Glutamatergic neuron (in vitro differentiated cells): ENCODE measurements around the gene HOXD9. TPM values are rescaled to one million over a fixed set of nuclear protein-coding genes. Genes with fewer than 3 reads are reported as not detected.

Source experiments
- DNase-seq: peaks from one replicate; pipeline ENCODE4 v3.0.0; 2022
- H3K27ac Mint-ChIP-seq: one replicate; pipeline ENCODE4 v1.8.0; 2020; ENCODE audit warnings: mild to moderate bottlenecking, mixed read lengths, inconsistent platforms; ENCODE audit not compliant: unreplicated experiment
- H3K27me3 Mint-ChIP-seq: one replicate; pipeline ENCODE4 v1.8.0; 2020; ENCODE audit warnings: mild to moderate bottlenecking, moderate library complexity, mixed read lengths, inconsistent platforms; ENCODE audit not compliant: unreplicated experiment
- H3K36me3 Mint-ChIP-seq: one replicate; pipeline ENCODE4 v1.8.0; 2020; ENCODE audit warnings: mild to moderate bottlenecking, mixed read lengths, inconsistent platforms; ENCODE audit not compliant: unreplicated experiment
- H3K4me1 Mint-ChIP-seq: one replicate; pipeline ENCODE4 v1.8.0; 2020; ENCODE audit warnings: mild to moderate bottlenecking, low read depth, mixed read lengths, inconsistent platforms; ENCODE audit not compliant: unreplicated experiment
- H3K4me3 Mint-ChIP-seq: one replicate; pipeline ENCODE4 v1.8.0; 2020; ENCODE audit warnings: mild to moderate bottlenecking, mixed read lengths, inconsistent platforms; ENCODE audit not compliant: unreplicated experiment
- H3K9me3 Mint-ChIP-seq: one replicate; pipeline ENCODE4 v1.8.0; 2020; ENCODE audit warnings: mild to moderate bottlenecking, moderate library complexity, mixed read lengths, inconsistent platforms; ENCODE audit not compliant: unreplicated experiment
- total RNA-seq: library from RNA; stranded (reverse); fragmentation: NEBNext Ultra II Directional; extraction: Animal tissue kit (Norgen Biotek cat#: 25700); gene quantifications from one replicate; pipeline ENCODE4 v1.2.1, GENCODE V29; 2021; ENCODE audit not compliant: unreplicated experiment
- TF ChIP-seq, protein P1 (sequence below): fragments of 200-600 bp; sonication (generic); IDR thresholded peaks from one replicate; pipeline ENCODE4 v1.5.0; 2021; ENCODE audit not compliant: partially characterized antibody, unreplicated experiment

The HOXD9 gene
- total RNA-seq, 1 donor from 2014 or later = 0.44 TPM

DNA sequence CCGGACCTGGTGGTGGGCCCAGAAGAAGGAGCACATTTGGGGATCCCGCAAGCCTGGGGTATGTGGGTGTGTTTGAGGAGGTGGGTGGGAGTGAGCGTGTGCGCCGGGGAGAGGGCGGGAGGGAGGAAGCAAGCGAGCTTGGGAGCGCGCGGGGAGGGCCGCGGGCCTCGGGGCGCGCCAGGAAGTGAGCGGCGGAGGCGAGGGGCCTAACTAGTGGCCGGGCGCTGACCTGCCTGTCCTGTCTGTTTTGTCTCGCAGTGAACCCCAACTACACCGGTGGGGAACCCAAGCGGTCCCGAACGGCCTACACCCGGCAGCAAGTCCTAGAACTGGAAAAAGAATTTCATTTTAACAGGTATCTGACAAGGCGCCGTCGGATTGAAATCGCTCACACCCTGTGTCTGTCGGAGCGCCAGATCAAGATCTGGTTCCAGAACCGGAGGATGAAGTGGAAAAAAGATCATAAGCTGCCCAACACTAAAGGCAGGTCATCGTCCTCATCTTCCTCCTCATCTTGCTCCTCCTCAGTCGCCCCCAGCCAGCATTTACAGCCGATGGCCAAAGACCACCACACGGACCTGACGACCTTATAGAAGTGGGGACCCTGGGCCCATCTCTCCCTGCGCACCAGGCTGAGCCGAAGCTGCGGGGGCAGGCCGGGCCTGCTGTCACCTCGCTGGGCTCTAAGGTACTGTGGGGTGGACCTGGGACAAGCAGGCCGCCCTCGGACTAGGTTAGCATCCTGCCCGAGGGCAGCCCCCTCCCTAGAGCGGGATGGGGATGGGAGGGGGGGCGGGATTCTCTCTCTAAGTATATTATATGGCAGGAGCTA, 30.0 kb downstream of the HOXD9 start:
- H3K36me3 Mint-ChIP-seq = no peaks in the 10 kb centered on the region
- DNase-seq = no peak
- H3K4me3 Mint-ChIP-seq = no peak overlapping the region
- no peaks in the 10 kb centered on the region for H3K4me1 Mint-ChIP-seq
- H3K27me3 Mint-ChIP-seq = peaks cover 43% of the 10 kb centered on the region
- H3K27ac Mint-ChIP-seq = no peak overlapping the region
- TF ChIP-seq, protein P1, sequence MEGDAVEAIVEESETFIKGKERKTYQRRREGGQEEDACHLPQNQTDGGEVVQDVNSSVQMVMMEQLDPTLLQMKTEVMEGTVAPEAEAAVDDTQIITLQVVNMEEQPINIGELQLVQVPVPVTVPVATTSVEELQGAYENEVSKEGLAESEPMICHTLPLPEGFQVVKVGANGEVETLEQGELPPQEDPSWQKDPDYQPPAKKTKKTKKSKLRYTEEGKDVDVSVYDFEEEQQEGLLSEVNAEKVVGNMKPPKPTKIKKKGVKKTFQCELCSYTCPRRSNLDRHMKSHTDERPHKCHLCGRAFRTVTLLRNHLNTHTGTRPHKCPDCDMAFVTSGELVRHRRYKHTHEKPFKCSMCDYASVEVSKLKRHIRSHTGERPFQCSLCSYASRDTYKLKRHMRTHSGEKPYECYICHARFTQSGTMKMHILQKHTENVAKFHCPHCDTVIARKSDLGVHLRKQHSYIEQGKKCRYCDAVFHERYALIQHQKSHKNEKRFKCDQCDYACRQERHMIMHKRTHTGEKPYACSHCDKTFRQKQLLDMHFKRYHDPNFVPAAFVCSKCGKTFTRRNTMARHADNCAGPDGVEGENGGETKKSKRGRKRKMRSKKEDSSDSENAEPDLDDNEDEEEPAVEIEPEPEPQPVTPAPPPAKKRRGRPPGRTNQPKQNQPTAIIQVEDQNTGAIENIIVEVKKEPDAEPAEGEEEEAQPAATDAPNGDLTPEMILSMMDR = no peak
- peaks cover 8% of the 10 kb centered on the region for H3K9me3 Mint-ChIP-seq

DNA sequence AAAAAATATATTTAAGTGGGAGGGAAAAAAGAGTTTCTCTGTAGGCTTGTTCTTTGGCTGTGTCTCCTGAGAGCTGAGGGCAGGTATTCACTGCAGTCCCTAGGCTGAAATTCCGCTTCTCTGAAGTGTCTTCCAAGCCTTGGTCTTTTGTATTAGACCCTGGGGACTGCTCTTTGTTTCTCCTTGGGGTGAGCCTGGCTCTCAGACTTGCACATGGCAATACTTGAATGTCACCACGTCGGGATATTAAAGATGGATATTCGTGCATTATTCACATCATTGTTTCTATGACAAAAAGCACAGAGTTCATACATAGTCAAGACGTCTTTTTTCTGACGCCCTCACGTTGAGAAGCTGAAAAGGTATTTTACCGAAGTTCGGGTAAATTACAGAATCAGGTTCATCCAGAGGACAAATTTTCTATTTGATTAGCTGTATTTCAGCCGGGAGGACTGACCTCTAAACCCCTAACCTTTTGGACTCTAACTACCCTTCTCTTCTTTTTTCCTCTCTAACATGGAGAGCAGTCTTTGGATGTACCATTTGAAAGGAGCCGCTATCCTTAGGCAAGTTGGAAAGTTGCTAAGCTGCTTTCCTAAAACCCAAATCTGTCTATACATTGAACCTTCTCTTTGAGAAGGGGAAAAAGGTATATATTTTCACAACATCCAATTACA, 32.2 kb downstream of the HOXD9 start:
- TF ChIP-seq, protein P1 = no peak
- Mint-ChIP-seq H3K27ac (no peak overlapping the region), H3K4me3 (no peak overlapping the region), H3K27me3 (peaks cover 36% of the 10 kb centered on the region), H3K4me1 (no peaks in the 10 kb centered on the region), H3K9me3 (peaks cover 8% of the 10 kb centered on the region), H3K36me3 (no peaks in the 10 kb centered on the region)
- DNase-seq = no peak

DNA sequence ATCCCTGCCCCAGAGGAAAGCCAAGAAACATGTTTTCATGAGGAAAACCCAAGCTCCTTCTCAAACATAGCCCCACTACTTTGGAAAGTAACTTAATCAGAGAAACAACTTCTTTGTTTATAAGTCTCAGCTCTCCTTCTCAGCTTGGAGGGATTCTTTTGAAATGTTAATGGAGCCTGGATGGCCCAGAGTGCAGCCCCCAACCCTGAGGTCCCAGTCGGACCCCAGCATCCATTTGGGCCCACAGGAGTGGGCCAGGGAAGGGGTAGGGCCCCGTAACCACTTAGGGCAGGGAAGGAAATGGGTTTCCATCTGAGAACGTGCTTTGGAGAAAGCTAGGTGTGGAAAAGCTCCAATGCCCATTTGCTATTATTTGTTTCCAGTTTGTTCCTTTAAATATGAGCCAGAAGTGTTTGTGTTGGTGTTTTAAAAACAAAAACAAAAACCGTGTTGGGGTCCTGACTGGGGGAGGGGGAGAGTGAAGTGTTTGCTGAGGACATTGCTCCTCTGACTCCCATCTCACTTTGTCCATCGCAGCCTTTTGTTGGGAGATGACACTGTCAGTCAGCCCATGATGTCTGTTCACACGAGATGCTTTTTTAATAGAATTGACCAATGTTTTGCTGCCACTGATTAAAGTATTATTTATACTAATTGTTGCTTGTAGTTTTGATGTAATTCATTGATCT, 33.0 kb downstream of the HOXD9 start:
- TF ChIP-seq, protein P1 = no peak
- H3K4me3 Mint-ChIP-seq = no peak overlapping the region
- H3K36me3 Mint-ChIP-seq = no peaks in the 10 kb centered on the region
- no peak for DNase-seq
- peaks cover 8% of the 10 kb centered on the region for H3K9me3 Mint-ChIP-seq
- H3K27me3 Mint-ChIP-seq = peaks cover 31% of the 10 kb centered on the region
- no peak overlapping the region for H3K27ac Mint-ChIP-seq
- H3K4me1 Mint-ChIP-seq = no peaks in the 10 kb centered on the region

DNA sequence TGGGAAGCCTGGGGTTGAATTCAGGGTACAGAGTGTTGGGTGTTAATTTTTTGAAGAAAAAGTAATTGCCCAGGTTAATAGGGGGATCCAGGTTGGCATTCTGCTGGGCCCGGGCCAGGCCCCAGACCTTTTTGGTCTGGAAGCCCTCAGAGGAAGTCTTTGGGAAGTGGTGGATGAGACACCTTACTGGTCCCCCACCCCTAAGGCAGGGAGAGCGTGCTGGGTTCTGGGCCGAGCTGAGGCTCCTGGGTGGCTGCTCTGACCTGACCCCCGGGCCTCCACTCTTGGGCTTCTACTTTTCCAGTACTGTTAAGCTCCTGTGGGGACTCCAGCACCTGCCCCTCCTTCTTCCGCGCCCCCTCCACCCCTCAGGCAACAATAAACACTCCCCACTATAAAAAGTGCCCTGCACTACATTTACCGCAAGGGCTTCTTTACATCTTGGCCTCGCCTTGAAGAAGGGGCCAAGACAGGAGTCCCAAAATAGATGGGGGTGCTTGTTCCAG, 33.8 kb downstream of the HOXD9 start:
- no peak overlapping the region for H3K4me3 Mint-ChIP-seq
- TF ChIP-seq, protein P1 = no peak
- no peaks in the 10 kb centered on the region for H3K4me1 Mint-ChIP-seq
- DNase-seq = no peak
- H3K36me3 Mint-ChIP-seq = no peaks in the 10 kb centered on the region
- H3K27me3 Mint-ChIP-seq = peaks cover 29% of the 10 kb centered on the region
- peaks cover 10% of the 10 kb centered on the region for H3K9me3 Mint-ChIP-seq
- no peak overlapping the region for H3K27ac Mint-ChIP-seq
